OCI-LY7 (cell line): Measurements from ENCODE around the gene YRDC. TPM values are rescaled to one million over a fixed set of nuclear protein-coding genes. Genes with fewer than 3 reads are reported as not detected.

Source experiments
- BruUV-seq: library from RNA; stranded (reverse); fragments of 400-500 nt; replicated peaks from 2 replicates; lab custom pipeline; 2021; lab: Mats Ljungman, UMichigan
- CTCF ChIA-PET: fragments of 300-600 bp; sonication (Branson Sonifier 250); formaldehyde crosslinking; loops from one replicate; lab custom pipeline; 2022; ENCODE audit warnings: antibody characterized with exemption; ENCODE audit not compliant: unreplicated experiment; lab: Charles Lee
- POLR2A ChIA-PET: fragments of 300-600 bp; sonication (Branson Sonifier 250); formaldehyde crosslinking; loops from one replicate; lab custom pipeline; 2022; ENCODE audit warnings: antibody characterized with exemption; lab: Charles Lee
- DNase-seq: peaks from one replicate; pipeline ENCODE4 v3.0.0-alpha.2; 2015; ENCODE audit warnings: low spot score
- H2AFZ ChIP-seq: fragments of 200-600 bp; sonication (generic), shearing (Covaris generic); 2 replicates; pipeline ENCODE4 v1.6.1; 2014; ENCODE audit warnings: mild to moderate bottlenecking, antibody characterized with exemption, low read length, moderate library complexity
- H3K27ac ChIP-seq: fragments of 200-600 bp; sonication (generic); 2 replicates; pipeline ENCODE4 v1.5.1; 2014; ENCODE audit warnings: mixed run types, low read depth, mild to moderate bottlenecking, moderate library complexity, low read length, inconsistent platforms; ENCODE audit not compliant: poor library complexity, severe bottlenecking
- H3K36me3 ChIP-seq: fragments of 200-600 bp; sonication (generic); 2 replicates; pipeline ENCODE4 v1.6.1; 2014; ENCODE audit warnings: mild to moderate bottlenecking, antibody characterized with exemption, low read length, moderate library complexity, mixed read lengths; ENCODE audit not compliant: insufficient read depth
- H3K4me1 ChIP-seq: fragments of 200-600 bp; sonication (generic); 2 replicates; pipeline ENCODE4 v1.5.1; 2014; ENCODE audit warnings: mild to moderate bottlenecking, low read length; ENCODE audit not compliant: insufficient read depth, poor library complexity, severe bottlenecking
- H3K4me2 ChIP-seq: fragments of 200-600 bp; sonication (generic); 2 replicates; pipeline ENCODE4 v1.6.1; 2014; ENCODE audit warnings: mild to moderate bottlenecking, low read length
- H3K4me3 ChIP-seq: fragments of 200-600 bp; sonication (generic); 2 replicates; pipeline ENCODE4 v1.5.1; 2014; ENCODE audit warnings: mild to moderate bottlenecking, low read depth, low read length; ENCODE audit not compliant: poor library complexity, severe bottlenecking
- H3K79me2 ChIP-seq: fragments of 200-600 bp; sonication (generic); 2 replicates; pipeline ENCODE4 v1.6.1; 2016; ENCODE audit warnings: low read depth, mild to moderate bottlenecking, low read length, moderate library complexity, mixed read lengths; ENCODE audit not compliant: insufficient read depth
- H3K9me2 ChIP-seq: fragments of 200-600 bp; sonication (generic); 2 replicates; pipeline ENCODE4 v1.6.1; 2016; ENCODE audit warnings: mild to moderate bottlenecking, low read length, mixed read lengths; ENCODE audit not compliant: insufficient read depth
- H3K9me3 ChIP-seq: fragments of 200-600 bp; sonication (generic); 2 replicates; pipeline ENCODE4 v1.6.1; 2014; ENCODE audit warnings: mild to moderate bottlenecking, mixed run types, low read length, mixed read lengths
- H4K20me1 ChIP-seq: fragments of 200-600 bp; sonication (generic); 2 replicates; pipeline ENCODE4 v1.6.1; 2014; ENCODE audit warnings: mild to moderate bottlenecking, antibody characterized with exemption, low read length, moderate library complexity, mixed read lengths; ENCODE audit not compliant: insufficient read depth
- EZH2phosphoT487 ChIP-seq: fragments of 200-600 bp; sonication (generic); IDR thresholded peaks from 2 replicates; pipeline ENCODE4 v1.6.1; 2018; ENCODE audit warnings: low read depth, borderline replicate concordance, mild to moderate bottlenecking, mixed run types, antibody characterized with exemption, low read length, moderate library complexity, mixed read lengths
- intact Hi-C: fragments of 100-400 bp; cut with micrococcal nuclease; formaldehyde crosslinking; loops from one replicate; pipeline ENCODE4 v1.10.0; 2022; ENCODE audit not compliant: unreplicated experiment
- total RNA-seq, 2 experiments: library from RNA; depleted of rRNA in 1 of 2; stranded (reverse); fragments of >200 nt in 1 of 2; shearing (Covaris generic) in 1 of 2; gene quantifications; 2 replicates each; pipeline ENCODE4 v1.2.3, GENCODE V29; 2014 to 2022
- TF ChIP-seq, protein P1 (sequence below): fragments of 200-600 bp; sonication (generic); conservative IDR thresholded peaks from 2 replicates; pipeline ENCODE4 v1.5.1; 2014; ENCODE audit warnings: mild to moderate bottlenecking, antibody characterized with exemption, low read length, moderate library complexity, mixed read lengths

Gene YRDC
- total RNA-seq, 2 experiments from 2014 or later = 27.6 to 28.0 TPM

DNA sequence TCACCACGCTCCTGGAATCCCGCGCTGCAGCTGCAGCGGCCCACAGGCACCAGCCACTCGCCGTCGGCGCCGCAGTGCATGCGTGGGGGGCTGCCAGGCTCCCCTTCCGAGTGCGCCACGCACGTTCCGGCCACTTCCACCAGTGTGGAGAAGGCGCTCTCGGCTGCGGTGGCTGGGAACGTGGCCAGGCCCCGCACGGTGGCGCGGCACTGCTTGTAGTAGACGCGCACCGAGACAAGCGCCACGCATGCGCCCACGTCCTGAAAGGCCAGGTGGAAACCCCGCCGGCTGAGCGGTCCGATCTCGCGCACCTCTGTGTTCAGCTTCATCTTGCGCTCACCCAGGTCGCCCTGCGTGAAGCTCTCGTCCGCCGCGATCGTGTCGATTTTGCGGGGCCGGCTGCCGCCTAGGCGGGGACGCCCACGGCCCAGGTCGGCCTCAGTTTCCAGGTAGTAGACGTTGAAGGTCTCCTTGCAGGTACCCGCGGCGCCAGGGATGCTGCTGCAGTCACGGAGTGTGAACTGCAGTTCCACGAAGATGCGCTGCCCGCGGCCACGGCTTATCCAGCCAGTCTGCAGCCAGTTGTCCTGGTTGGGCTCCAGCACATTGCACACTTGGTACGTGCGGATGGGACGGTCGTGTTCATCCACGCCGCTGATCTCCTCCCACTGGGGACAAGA is 46.5 kb downstream of the YRDC start:
- Histone ChIP-seq H4K20me1 (no peaks in the 10 kb centered on the region), H3K4me3 (no peak overlapping the region), H3K9me3 (no peaks in the 10 kb centered on the region), H2AFZ (no peak overlapping the region), H3K79me2 (no peaks in the 10 kb centered on the region), H3K4me1 (no peaks in the 10 kb centered on the region), H3K27ac (no peak overlapping the region), H3K4me2 (no peak overlapping the region), H3K9me2 (no peaks in the 10 kb centered on the region), H3K36me3 (no peaks in the 10 kb centered on the region)
- no TSS peak for BruUV-seq
- ChIA-PET CTCF (interaction anchor here (0.7 kb wide), 1 partner anchor 47 kb away, joined by 3 read pairs; no protein-coding TSS in a partner anchor), POLR2A (no interaction called here)
- intact Hi-C loops = no loop called here
- TF ChIP-seq EZH2phosphoT487 = no peak
- TF ChIP-seq, protein P1, sequence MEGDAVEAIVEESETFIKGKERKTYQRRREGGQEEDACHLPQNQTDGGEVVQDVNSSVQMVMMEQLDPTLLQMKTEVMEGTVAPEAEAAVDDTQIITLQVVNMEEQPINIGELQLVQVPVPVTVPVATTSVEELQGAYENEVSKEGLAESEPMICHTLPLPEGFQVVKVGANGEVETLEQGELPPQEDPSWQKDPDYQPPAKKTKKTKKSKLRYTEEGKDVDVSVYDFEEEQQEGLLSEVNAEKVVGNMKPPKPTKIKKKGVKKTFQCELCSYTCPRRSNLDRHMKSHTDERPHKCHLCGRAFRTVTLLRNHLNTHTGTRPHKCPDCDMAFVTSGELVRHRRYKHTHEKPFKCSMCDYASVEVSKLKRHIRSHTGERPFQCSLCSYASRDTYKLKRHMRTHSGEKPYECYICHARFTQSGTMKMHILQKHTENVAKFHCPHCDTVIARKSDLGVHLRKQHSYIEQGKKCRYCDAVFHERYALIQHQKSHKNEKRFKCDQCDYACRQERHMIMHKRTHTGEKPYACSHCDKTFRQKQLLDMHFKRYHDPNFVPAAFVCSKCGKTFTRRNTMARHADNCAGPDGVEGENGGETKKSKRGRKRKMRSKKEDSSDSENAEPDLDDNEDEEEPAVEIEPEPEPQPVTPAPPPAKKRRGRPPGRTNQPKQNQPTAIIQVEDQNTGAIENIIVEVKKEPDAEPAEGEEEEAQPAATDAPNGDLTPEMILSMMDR = no peak
- DNase-seq = no peak

DNA sequence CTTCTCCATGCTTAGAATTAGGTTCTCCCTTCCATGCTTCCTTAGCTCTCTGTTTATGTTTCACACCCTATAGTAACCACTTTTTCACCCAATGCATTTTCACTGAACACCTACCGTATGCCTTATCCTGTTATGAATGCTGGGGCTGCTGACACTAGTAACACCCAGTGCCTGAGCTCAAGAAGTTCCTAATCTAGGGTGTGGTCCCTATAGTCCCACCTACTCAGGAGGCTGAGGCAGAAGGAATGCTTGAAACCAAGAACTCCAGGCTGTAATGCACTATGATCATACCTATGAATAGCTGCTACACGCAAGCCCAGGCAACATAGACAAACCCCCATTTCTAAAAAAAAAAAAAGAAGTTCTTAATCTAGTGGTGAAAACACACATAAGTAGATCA is 48.6 kb downstream of the YRDC start:
- no peak for TF ChIP-seq EZH2phosphoT487
- TF ChIP-seq, protein P1 = no peak
- H3K4me3 ChIP-seq = no peak overlapping the region
- no TSS peak for BruUV-seq
- ChIA-PET CTCF (interaction anchor here (0.6 kb wide), 1 partner anchor 339 kb away, joined by 3 read pairs; no protein-coding TSS in a partner anchor), POLR2A (no interaction called here)
- intact Hi-C loops = no loop called here
- no peak overlapping the region for H3K4me2 ChIP-seq
- no peaks in the 10 kb centered on the region for H3K36me3 ChIP-seq
- DNase-seq = no peak
- no peaks in the 10 kb centered on the region for H3K79me2 ChIP-seq
- H3K27ac ChIP-seq = no peak overlapping the region
- no peak overlapping the region for H2AFZ ChIP-seq
- no peaks in the 10 kb centered on the region for H3K9me2 ChIP-seq
- H4K20me1 ChIP-seq = no peaks in the 10 kb centered on the region
- H3K9me3 ChIP-seq = no peaks in the 10 kb centered on the region
- H3K4me1 ChIP-seq = no peaks in the 10 kb centered on the region

DNA sequence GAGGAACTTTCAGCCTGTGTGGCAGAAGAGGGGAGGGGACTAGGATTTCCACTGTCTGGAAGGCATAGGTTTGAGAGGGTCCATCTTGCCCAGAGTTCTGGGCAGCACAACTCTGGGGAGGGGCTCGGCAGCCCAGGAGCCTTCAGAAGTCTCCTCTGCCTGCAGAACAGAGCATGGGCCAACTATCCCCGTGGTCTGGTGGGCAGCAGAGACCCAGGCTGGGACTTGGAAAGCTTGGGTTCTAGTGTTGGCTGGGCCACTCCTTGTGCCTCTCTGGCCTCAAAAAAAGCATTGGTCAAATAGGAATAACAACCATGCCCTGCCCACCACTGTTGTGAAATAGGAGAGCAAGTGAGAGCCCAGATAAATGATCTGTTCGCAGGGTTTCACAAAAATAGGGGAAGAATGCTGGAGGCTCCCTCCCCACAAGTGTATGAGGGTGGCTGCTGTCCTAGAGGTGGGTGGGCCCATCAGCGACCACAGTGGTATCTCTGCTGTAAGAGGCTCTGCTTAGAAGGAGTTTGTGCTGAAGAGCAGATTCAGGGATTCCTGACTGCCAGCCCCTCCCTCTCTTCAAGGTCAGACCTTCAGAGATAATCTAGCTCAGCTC is 52.0 kb downstream of the YRDC start:
- Histone ChIP-seq H3K79me2 (no peaks in the 10 kb centered on the region), H3K4me1 (no peaks in the 10 kb centered on the region), H3K27ac (no peak overlapping the region), H3K4me2 (no peak overlapping the region), H2AFZ (no peak overlapping the region), H3K9me3 (no peaks in the 10 kb centered on the region), H3K9me2 (no peaks in the 10 kb centered on the region), H4K20me1 (no peaks in the 10 kb centered on the region), H3K36me3 (no peaks in the 10 kb centered on the region), H3K4me3 (no peak overlapping the region)
- no TSS peak for BruUV-seq
- no peak for TF ChIP-seq EZH2phosphoT487
- TF ChIP-seq, protein P1 = no peak
- intact Hi-C loops = no loop called here
- no peak for DNase-seq
- POLR2A ChIA-PET = interaction anchor here (0.5 to 0.6 kb wide), 2 partner anchors 31 to 309 kb away, joined by 4 to 5 read pairs; no protein-coding TSS in a partner anchor
- CTCF ChIA-PET = interaction anchor here (0.7 kb wide), 1 partner anchor 27 kb away, joined by 3 read pairs; no protein-coding TSS in a partner anchor
